Measurements from ENCODE around the gene SLC13A4. TPM values are rescaled to one million over a fixed set of nuclear protein-coding genes. Genes with fewer than 3 reads are reported as not detected.

SLC13A4 gene
- total and polyA plus RNA-seq, 2 donors (not counting 3 experiments of a cell fraction or from before 2014, with no cell fraction given) = not detected

DNA sequence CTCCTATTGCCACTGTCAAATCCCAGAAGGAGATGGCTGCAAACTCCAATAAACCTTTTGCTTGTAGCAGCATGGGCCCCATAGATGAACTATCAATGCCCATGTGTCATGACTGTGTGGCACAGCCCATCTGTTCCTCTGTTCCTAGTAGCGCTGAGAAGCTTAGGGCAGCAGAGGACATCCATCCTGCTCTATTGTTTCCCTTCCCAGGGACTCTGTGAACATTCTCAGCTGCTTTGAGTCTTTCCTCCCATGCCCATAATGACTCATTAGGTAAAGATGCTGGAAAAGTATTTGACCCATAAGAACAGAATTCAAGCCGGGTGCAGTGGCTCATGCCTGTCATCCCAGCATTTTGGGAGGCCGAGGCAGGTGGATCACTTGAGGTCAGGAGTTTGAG, 37.4 kb downstream of the SLC13A4 start:
- peak; percentile 84 for FAIRE-seq
- TF ChIP-seq, protein P1, sequence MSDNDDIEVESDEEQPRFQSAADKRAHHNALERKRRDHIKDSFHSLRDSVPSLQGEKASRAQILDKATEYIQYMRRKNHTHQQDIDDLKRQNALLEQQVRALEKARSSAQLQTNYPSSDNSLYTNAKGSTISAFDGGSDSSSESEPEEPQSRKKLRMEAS (IDR thresholded peaks at IDR 0.05; ENCODE audit: insufficient read depth, insufficient read length) = no peak
- peak; percentile 33 for TF ChIP-seq JUN (IDR thresholded peaks at IDR 0.05; ENCODE audit: borderline replicate concordance, insufficient read depth, insufficient read length, low read depth)
- peak; percentile 52 for TF ChIP-seq FOS (IDR thresholded peaks at IDR 0.05; ENCODE audit: borderline replicate concordance, insufficient read depth, low read length)

DNA sequence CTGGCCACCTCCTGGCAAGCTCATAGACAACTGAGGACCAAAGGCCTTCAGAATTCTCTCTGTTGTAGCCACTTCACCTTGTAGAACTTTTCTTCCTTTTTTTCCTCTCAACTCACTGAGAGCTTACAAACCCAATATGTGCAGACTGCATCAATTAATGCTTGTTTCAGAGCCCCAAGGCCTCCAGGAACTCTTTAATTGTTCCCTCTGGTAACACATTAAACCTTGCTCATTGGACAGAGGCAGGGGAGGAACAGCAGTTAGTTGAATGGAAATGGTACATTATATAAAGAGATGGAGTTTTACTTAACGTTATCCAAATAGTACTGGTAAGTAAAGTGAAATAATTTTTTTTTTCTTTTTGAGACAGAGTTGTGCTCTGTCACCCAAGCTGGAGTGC, 40.5 kb downstream of the SLC13A4 start:
- BruUV-seq (replicated peaks) = no TSS peak
- Histone ChIP-seq H3K4me3 (replicated peaks in 1 of 3; ENCODE audit: insufficient read depth in 1 of 3, low read depth in 1 of 3, low read length in 3 of 3) (no peak overlapping the region), H3K4me2 (ENCODE audit: insufficient read depth, low read length) (no peak overlapping the region), H3K4me1 (ENCODE audit: control insufficient read depth, extremely low read depth, insufficient read depth, low read length) (peaks cover 32% of the 10 kb centered on the region), H2AFZ (ENCODE audit: low read depth, low read length) (no peak overlapping the region), H3K9me1 (replicated peaks; ENCODE audit: control insufficient read depth, extremely low read depth, insufficient read depth, low read length) (no peaks in the 10 kb centered on the region), H3K36me3 (ENCODE audit: control insufficient read depth in 2 of 2, extremely low read depth in 1 of 2, insufficient read depth in 2 of 2, low read length in 2 of 2) (no peaks in the 10 kb centered on the region), H3K27ac (ENCODE audit: insufficient read depth, low read depth, low read length) (no peak overlapping the region), H4K20me1 (replicated peaks; ENCODE audit: control insufficient read depth, extremely low read depth, insufficient read depth, low read length) (no peaks in the 10 kb centered on the region), H3K79me2 (ENCODE audit: control insufficient read depth, insufficient read depth, low read length) (no peaks in the 10 kb centered on the region), H3K9ac (replicated peaks; ENCODE audit: extremely low read depth, insufficient read depth, low read length) (no peak overlapping the region), H3K27me3 (ENCODE audit: control insufficient read depth in 2 of 2, insufficient read depth in 2 of 2, low read length in 2 of 2) (no peaks in the 10 kb centered on the region), H3K9me3 (replicated peaks; ENCODE audit: control insufficient read depth, insufficient read depth, low read length) (no peaks in the 10 kb centered on the region)
- TF ChIP-seq, protein P1 (IDR thresholded peaks at IDR 0.05; ENCODE audit: insufficient read depth, insufficient read length) = no peak
- TF ChIP-seq GATA2 (IDR thresholded peaks at IDR 0.05; ENCODE audit: insufficient read depth, insufficient read length, low read depth, low read length) (no peak), FOS (IDR thresholded peaks at IDR 0.05; ENCODE audit: borderline replicate concordance, insufficient read depth, low read length) (no peak), EZH2 (IDR thresholded peaks at IDR 0.05; ENCODE audit: borderline replicate concordance, low read depth, low read length, severe bottlenecking) (no peak), POLR2A (IDR thresholded peaks at IDR 0.05; ENCODE audit: low read depth, low read length) (no peak), JUN (IDR thresholded peaks at IDR 0.05; ENCODE audit: borderline replicate concordance, insufficient read depth, insufficient read length, low read depth) (no peak), POLR2AphosphoS5 (IDR thresholded peaks at IDR 0.05; ENCODE audit: insufficient read depth, low read depth, low read length) (no peak), MYC (IDR thresholded peaks at IDR 0.05; ENCODE audit: low read depth, low read length) (no peak)
- TF ChIP-seq, protein P2, sequence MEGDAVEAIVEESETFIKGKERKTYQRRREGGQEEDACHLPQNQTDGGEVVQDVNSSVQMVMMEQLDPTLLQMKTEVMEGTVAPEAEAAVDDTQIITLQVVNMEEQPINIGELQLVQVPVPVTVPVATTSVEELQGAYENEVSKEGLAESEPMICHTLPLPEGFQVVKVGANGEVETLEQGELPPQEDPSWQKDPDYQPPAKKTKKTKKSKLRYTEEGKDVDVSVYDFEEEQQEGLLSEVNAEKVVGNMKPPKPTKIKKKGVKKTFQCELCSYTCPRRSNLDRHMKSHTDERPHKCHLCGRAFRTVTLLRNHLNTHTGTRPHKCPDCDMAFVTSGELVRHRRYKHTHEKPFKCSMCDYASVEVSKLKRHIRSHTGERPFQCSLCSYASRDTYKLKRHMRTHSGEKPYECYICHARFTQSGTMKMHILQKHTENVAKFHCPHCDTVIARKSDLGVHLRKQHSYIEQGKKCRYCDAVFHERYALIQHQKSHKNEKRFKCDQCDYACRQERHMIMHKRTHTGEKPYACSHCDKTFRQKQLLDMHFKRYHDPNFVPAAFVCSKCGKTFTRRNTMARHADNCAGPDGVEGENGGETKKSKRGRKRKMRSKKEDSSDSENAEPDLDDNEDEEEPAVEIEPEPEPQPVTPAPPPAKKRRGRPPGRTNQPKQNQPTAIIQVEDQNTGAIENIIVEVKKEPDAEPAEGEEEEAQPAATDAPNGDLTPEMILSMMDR (IDR thresholded peaks at IDR 0.05; ENCODE audit: extremely low read depth in 1 of 2, insufficient read depth in 1 of 2, low read depth in 1 of 2, low read length in 2 of 2) = no peak
- CTCF ChIA-PET = interaction anchor here (1.1 to 2.0 kb wide), 3 partner anchors 11 to 29 kb away, joined by 3 to 8 read pairs (median 5); no protein-coding TSS in a partner anchor
- no peak for FAIRE-seq
- POLR2A ChIA-PET = interaction anchor here (0.7 kb wide), 1 partner anchor 179 kb away, joined by 4 read pairs; no protein-coding TSS in a partner anchor
- DNase-seq (ENCODE audit: low read depth, low spot score) = no peak
- intact Hi-C loops (cut with micrococcal nuclease) = no loop called here
- dilution Hi-C loops (cut with MboI; ENCODE audit: extremely low pct_ligation_motif_present, low sequenced_read_pairs) = no loop called here

More for the DNA sequence above, 37.4 kb downstream of the SLC13A4 start:
- intact Hi-C loops (cut with micrococcal nuclease) (no loop called here), dilution Hi-C loops (cut with MboI; ENCODE audit: extremely low pct_ligation_motif_present, low sequenced_read_pairs) (no loop called here)
- Histone ChIP-seq H3K79me2 (ENCODE audit: control insufficient read depth, insufficient read depth, low read length) (no peaks in the 10 kb centered on the region), H3K4me3 (replicated peaks in 1 of 3; ENCODE audit: insufficient read depth in 1 of 3, low read depth in 1 of 3, low read length in 3 of 3) (no peak overlapping the region), H3K4me2 (ENCODE audit: insufficient read depth, low read length) (no peak overlapping the region), H2AFZ (ENCODE audit: low read depth, low read length) (no peak overlapping the region), H3K27ac (ENCODE audit: insufficient read depth, low read depth, low read length) (no peak overlapping the region), H3K4me1 (ENCODE audit: control insufficient read depth, extremely low read depth, insufficient read depth, low read length) (peaks cover 18% of the 10 kb centered on the region), H3K27me3 (ENCODE audit: control insufficient read depth in 2 of 2, insufficient read depth in 2 of 2, low read length in 2 of 2) (no peaks in the 10 kb centered on the region), H3K9ac (replicated peaks; ENCODE audit: extremely low read depth, insufficient read depth, low read length) (no peak overlapping the region), H3K36me3 (ENCODE audit: control insufficient read depth in 2 of 2, extremely low read depth in 1 of 2, insufficient read depth in 2 of 2, low read length in 2 of 2) (no peaks in the 10 kb centered on the region), H4K20me1 (replicated peaks; ENCODE audit: control insufficient read depth, extremely low read depth, insufficient read depth, low read length) (no peaks in the 10 kb centered on the region), H3K9me3 (replicated peaks; ENCODE audit: control insufficient read depth, insufficient read depth, low read length) (no peaks in the 10 kb centered on the region), H3K9me1 (replicated peaks; ENCODE audit: control insufficient read depth, extremely low read depth, insufficient read depth, low read length) (no peaks in the 10 kb centered on the region)
- CTCF ChIA-PET = interaction anchor here (1.9 to 2.3 kb wide), 2 partner anchors 17 to 28 kb away, joined by 5 to 10 read pairs; partner anchors contain the start of gene STMP1
- POLR2A ChIA-PET = no interaction called here
- BruUV-seq (replicated peaks) = no TSS peak
- DNase-seq (ENCODE audit: low read depth, low spot score) = peak; percentile 49
